GM21825 (cell line): Measurements from ENCODE around the gene MLF2.

Experiments
- ATAC-seq: cut with Tn5 transposase; IDR thresholded peaks from one replicate; pipeline ENCODE4 v1.9.1; 2021; ENCODE audit warnings: mild to moderate bottlenecking, moderate library complexity; ENCODE audit not compliant: unreplicated experiment

MLF2 gene

GRCh38 chr12:6698352-6699046 lies 54.4 kb downstream of the MLF2 start:
- no peak for ATAC-seq
